ENCODE data around the gene CYP2F1. TPM values are rescaled to one million over a fixed set of nuclear protein-coding genes. Genes with fewer than 3 reads are reported as not detected.
A peak's percentile ranks its signal among the peaks of the same experiment; 100 is the strongest.

CYP2F1 gene
- total and polyA plus RNA-seq, 2 experiments from 2014 or later: 1.1 TPM; not detected in 1

DNA sequence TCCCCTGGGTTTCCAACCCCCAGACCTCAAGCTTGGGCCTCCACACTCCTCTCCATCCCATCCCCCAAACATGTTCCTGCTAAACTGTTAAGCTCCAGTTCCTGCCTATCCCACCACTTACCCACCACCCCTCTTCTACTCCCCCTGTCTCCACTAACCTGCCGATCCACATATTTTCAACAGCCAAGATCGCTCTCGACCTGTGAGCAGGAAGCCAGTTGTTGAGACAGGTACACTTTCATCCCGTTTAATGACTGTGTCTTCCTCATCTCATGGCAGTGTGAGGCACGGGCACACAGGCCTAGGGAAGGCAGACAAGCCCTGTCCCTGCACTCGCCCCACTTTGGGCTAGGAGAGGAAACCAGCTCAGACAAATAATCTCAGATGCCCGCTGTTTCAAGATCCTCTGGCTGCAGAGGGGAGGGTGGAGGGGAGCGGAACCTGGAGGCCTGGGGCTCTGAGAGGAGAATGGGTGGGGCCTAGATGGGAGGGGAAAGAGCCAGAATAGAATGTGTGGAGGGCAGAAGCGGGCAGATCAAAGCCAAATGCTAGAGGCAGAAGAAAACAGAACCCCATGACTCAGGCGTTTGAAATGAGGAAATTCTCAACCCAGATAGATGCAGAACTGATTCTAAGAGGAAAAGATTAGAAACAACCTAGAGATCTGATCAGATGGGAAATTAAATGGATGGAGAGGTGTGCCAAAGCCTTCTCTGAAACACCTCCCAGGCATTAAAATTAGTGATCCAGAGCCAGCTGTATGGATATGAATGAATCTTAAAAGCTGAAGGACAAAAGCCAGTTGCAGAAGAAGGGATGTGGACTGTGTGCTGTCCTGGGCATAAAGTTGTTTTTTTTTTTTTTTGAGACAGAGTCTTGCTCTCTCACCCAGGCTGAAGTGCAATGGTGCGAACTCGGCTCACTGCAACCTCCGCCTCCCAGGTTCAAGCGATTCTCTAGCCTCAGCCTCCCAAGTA is 61.9 kb downstream of the CYP2F1 start:
- Mint-ChIP-seq H3K4me3 (peak overlapping the region; percentile 62), H3K36me3 (ENCODE audit: low read depth) (peaks cover 5% of the 10 kb centered on the region), H3K27ac (peak overlapping the region; percentile 94), H3K4me1 (peaks cover 33% of the 10 kb centered on the region), H3K27me3 (ENCODE audit: insufficient read depth, low read depth, poor library complexity) (no peaks in the 10 kb centered on the region), H3K9me3 (peaks cover 10% of the 10 kb centered on the region; the same call in 2 of the 3 replicates)
- H3K4me2 ChIP-seq: peak overlapping the region; percentile 77
- H3K4me3 ChIP-seq: peak overlapping the region; percentile 52
- H3K36me3 ChIP-seq (ENCODE audit: insufficient read depth): no peaks in the 10 kb centered on the region
- H3K27ac ChIP-seq (ENCODE audit: low read depth): peak overlapping the region; percentile 98
- no peaks in the 10 kb centered on the region for H3K27me3 ChIP-seq (ENCODE audit: insufficient read depth)
- H3K79me2 ChIP-seq (replicated peaks; ENCODE audit: insufficient read depth): peaks cover 8% of the 10 kb centered on the region; the same call in 1 of the 2 replicates
- H3F3A ChIP-seq (replicated peaks; ENCODE audit: low read depth): peaks cover 8% of the 10 kb centered on the region; the same call in 1 of the 2 replicates
- no peaks in the 10 kb centered on the region for H3K9me2 ChIP-seq (ENCODE audit: insufficient read depth)
- no peaks in the 10 kb centered on the region for H4K20me1 ChIP-seq (replicated peaks; ENCODE audit: insufficient read depth)
- H2AFZ ChIP-seq: peak overlapping the region; percentile 19; the same call in 1 of the 2 replicates
- H3K4me1 ChIP-seq (ENCODE audit: insufficient read depth): peaks cover 24% of the 10 kb centered on the region
- ATAC-seq: peak; percentile 92
- DNase-seq (ENCODE audit: low spot score): peak; percentile 96
- TF ChIP-seq EZH2 (IDR thresholded peaks at IDR 0.05; ENCODE audit: low read depth, unreplicated experiment) (no peak), POLR2AphosphoS5 (IDR thresholded peaks at IDR 0.05; ENCODE audit: low read depth) (peak; percentile 60)

Other genes with a start within 250 kb of the CYP2F1 start
- gene CYP2A7, start 232.2 kb upstream of the CYP2F1 start, total RNA-seq (2014; rRNA removed; shearing (Covaris generic)): 4.8 TPM in 1 of 2 replicates, not detected in the other
- not detected in 2 replicates for gene CYP2A7, start 232.2 kb upstream of the CYP2F1 start, polyA plus RNA-seq (2016; fragmentation: Nextera tagmentation; extraction: Ambion mirVana)
- 1.2 and 8.4 TPM in 2 replicates for gene CYP2B6, start 123.2 kb upstream of the CYP2F1 start, total RNA-seq (2014; rRNA removed; shearing (Covaris generic))
- 2.9 and 3.9 TPM in 2 replicates for gene CYP2B6, start 123.2 kb upstream of the CYP2F1 start, polyA plus RNA-seq (2016; fragmentation: Nextera tagmentation; extraction: Ambion mirVana)
- gene CYP2A13, start 26.0 kb upstream of the CYP2F1 start, total RNA-seq (2014; rRNA removed; shearing (Covaris generic)): 0.35 and 0.50 TPM in 2 replicates
- gene CYP2A13, start 26.0 kb upstream of the CYP2F1 start, polyA plus RNA-seq (2016; fragmentation: Nextera tagmentation; extraction: Ambion mirVana): 0.27 and 0.40 TPM in 2 replicates
- gene CYP2S1, start 78.8 kb downstream of the CYP2F1 start, total RNA-seq (2014; rRNA removed; shearing (Covaris generic)): 272 and 315 TPM in 2 replicates
- 130 and 137 TPM in 2 replicates for gene CYP2S1, start 78.8 kb downstream of the CYP2F1 start, polyA plus RNA-seq (2016; fragmentation: Nextera tagmentation; extraction: Ambion mirVana)
- 23.7 and 28.4 TPM in 2 replicates for gene AXL, start 104.8 kb downstream of the CYP2F1 start, total RNA-seq (2014; rRNA removed; shearing (Covaris generic))
- 7.5 and 9.0 TPM in 2 replicates for gene AXL, start 104.8 kb downstream of the CYP2F1 start, polyA plus RNA-seq (2016; fragmentation: Nextera tagmentation; extraction: Ambion mirVana)
- gene HNRNPUL1, start 149.9 kb downstream of the CYP2F1 start, total RNA-seq (2014; rRNA removed; shearing (Covaris generic)): 166 and 204 TPM in 2 replicates
- gene HNRNPUL1, start 149.9 kb downstream of the CYP2F1 start, polyA plus RNA-seq (2016; fragmentation: Nextera tagmentation; extraction: Ambion mirVana): 204 and 207 TPM in 2 replicates
- gene CCDC97, start 195.7 kb downstream of the CYP2F1 start, total RNA-seq (2014; rRNA removed; shearing (Covaris generic)): 8.0 and 9.7 TPM in 2 replicates
- 8.2 and 11.0 TPM in 2 replicates for gene CCDC97, start 195.7 kb downstream of the CYP2F1 start, polyA plus RNA-seq (2016; fragmentation: Nextera tagmentation; extraction: Ambion mirVana)
- 6.7 and 7.9 TPM in 2 replicates for gene TGFB1, start 239.5 kb downstream of the CYP2F1 start, total RNA-seq (2014; rRNA removed; shearing (Covaris generic))
- gene TGFB1, start 239.5 kb downstream of the CYP2F1 start, polyA plus RNA-seq (2016; fragmentation: Nextera tagmentation; extraction: Ambion mirVana): 0.99 and 1.4 TPM in 2 replicates
- 2.7 and 3.0 TPM in 2 replicates for gene B9D2, start 249.7 kb downstream of the CYP2F1 start, total RNA-seq (2014; rRNA removed; shearing (Covaris generic))
- gene B9D2, start 249.7 kb downstream of the CYP2F1 start, polyA plus RNA-seq (2016; fragmentation: Nextera tagmentation; extraction: Ambion mirVana): 4.9 and 7.4 TPM in 2 replicates

Data from GM23338 (cell line).